ENCODE measurements around the gene CPS1.

Gene CPS1

DNA sequence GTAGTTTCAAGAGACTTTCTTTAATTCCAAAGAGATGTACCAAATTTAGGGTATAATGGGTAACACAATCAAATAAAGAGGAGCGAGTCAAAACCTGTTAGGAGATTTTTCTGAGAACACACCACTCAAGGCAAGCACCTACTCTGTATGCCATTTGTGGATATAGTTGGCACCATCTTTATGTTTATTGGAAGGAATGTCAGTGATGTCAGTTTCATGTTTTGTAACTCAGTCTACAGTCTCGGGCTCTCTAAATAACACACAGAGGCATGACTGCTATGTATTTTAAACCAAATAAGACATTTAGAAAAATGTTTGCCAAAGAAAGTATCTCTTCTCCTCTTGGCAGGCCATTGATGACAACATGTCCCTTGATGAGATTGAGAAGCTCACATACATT, 59.7 kb downstream of the CPS1 start:
- Histone ChIP-seq H3K4me1 (ENCODE audit: control insufficient read depth, low read depth, low read length) (no peaks in the 10 kb centered on the region), H2BK15ac (replicated peaks; ENCODE audit: low read depth) (no peak overlapping the region), H3K23ac (ENCODE audit: low read length) (no peak overlapping the region), H3K36me3 (ENCODE audit: control insufficient read depth, insufficient read depth, low read length) (no peaks in the 10 kb centered on the region), H3K56ac (ENCODE audit: low read length) (no peak overlapping the region), H3K4me3 (ENCODE audit: low read length) (no peak overlapping the region), H3K27ac (ENCODE audit: low read depth, low read length) (no peak overlapping the region), H4K8ac (ENCODE audit: low read depth, low read length) (no peak overlapping the region), H2BK120ac (ENCODE audit: low read depth, low read length) (no peak overlapping the region), H4K5ac (ENCODE audit: low read length) (no peak overlapping the region), H3K4me2 (ENCODE audit: low read length) (no peak overlapping the region), H3K9ac (ENCODE audit: low read length) (no peak overlapping the region), H2BK5ac (ENCODE audit: low read length) (no peak overlapping the region), H2AK5ac (ENCODE audit: low read length) (no peak overlapping the region), H3K79me2 (ENCODE audit: control insufficient read depth, insufficient read depth, low read length) (no peaks in the 10 kb centered on the region), H3K79me1 (ENCODE audit: low read length) (no peaks in the 10 kb centered on the region), H3K4ac (ENCODE audit: low read depth, low read length) (no peak overlapping the region), H3K18ac (ENCODE audit: low read length) (no peak overlapping the region), H3K27me3 (ENCODE audit: insufficient read depth, low read length, poor library complexity) (no peaks in the 10 kb centered on the region)
- no CpG with 5 or more reads among the region's 2 CpGs for WGBS (ENCODE audit: extremely low coverage, insufficient coverage, low lambda C conversion rate)
- DNase-seq: no peak

DNA sequence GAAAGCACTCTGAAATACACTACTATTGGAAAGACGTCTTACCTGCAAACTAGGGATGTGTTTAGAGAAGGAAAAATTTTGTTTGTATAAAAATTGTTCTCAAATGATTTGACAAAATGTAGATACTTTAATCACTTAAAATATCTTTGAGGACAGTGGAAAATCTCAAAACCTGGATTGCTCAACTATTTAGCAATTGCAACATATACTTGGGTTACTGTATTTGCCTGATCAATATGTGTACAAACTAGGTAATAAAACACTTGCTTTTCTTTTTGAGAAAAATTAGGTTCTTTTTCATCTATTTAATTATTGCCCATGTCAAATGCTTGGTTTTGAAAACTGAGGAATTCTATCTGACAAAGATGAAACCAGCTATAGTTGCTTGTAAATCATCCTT, 60.9 kb downstream of the CPS1 start:
- H2BK120ac ChIP-seq (ENCODE audit: low read depth, low read length): no peak overlapping the region
- no peak overlapping the region for H3K23ac ChIP-seq (ENCODE audit: low read length)
- no peak overlapping the region for H3K4ac ChIP-seq (ENCODE audit: low read depth, low read length)
- no peak overlapping the region for H2AK5ac ChIP-seq (ENCODE audit: low read length)
- H3K79me2 ChIP-seq (ENCODE audit: control insufficient read depth, insufficient read depth, low read length): no peaks in the 10 kb centered on the region
- no peak overlapping the region for H3K27ac ChIP-seq (ENCODE audit: low read depth, low read length)
- H4K8ac ChIP-seq (ENCODE audit: low read depth, low read length): no peak overlapping the region
- no peaks in the 10 kb centered on the region for H3K27me3 ChIP-seq (ENCODE audit: insufficient read depth, low read length, poor library complexity)
- H2BK5ac ChIP-seq (ENCODE audit: low read length): no peak overlapping the region
- no peak overlapping the region for H2BK15ac ChIP-seq (replicated peaks; ENCODE audit: low read depth)
- no peaks in the 10 kb centered on the region for H3K36me3 ChIP-seq (ENCODE audit: control insufficient read depth, insufficient read depth, low read length)
- H3K56ac ChIP-seq (ENCODE audit: low read length): no peak overlapping the region
- no peak overlapping the region for H4K5ac ChIP-seq (ENCODE audit: low read length)
- no peak for DNase-seq
- no CpG with 5 or more reads among the region's 1 CpG for WGBS (ENCODE audit: extremely low coverage, insufficient coverage, low lambda C conversion rate)
- no peak overlapping the region for H3K4me3 ChIP-seq (ENCODE audit: low read length)
- no peak overlapping the region for H3K18ac ChIP-seq (ENCODE audit: low read length)
- H3K4me1 ChIP-seq (ENCODE audit: control insufficient read depth, low read depth, low read length): no peaks in the 10 kb centered on the region
- no peak overlapping the region for H3K4me2 ChIP-seq (ENCODE audit: low read length)
- H3K79me1 ChIP-seq (ENCODE audit: low read length): no peaks in the 10 kb centered on the region
- H3K9ac ChIP-seq (ENCODE audit: low read length): no peak overlapping the region

DNA sequence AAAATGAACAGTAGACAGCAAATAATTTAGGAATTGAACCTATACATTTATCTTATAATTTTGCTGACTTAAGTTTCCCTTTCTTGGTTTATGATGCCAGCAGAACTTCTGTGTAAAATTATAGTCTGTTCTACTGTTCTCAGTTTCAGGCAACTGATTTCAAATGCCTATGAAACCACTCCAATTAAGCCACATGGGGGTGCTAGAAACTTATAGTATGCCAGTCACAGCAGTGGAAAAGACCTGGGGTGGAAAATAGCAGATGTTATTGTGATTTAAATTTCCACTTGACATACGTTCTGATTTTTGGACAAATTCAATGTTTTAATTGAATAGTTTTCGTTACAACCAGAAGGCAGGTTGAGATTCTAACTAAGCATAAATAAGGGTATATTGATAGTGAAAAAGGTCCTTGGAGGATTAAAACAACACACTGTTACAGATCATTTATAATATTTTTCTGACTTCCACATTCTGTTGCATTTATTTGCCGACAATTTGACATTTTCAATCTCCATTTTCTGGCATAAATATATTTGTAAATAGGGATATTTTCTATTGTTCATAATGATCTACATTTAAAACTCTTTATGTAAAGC, 61.4 kb downstream of the CPS1 start:
- no peak overlapping the region for H4K5ac ChIP-seq (ENCODE audit: low read length)
- H3K4me3 ChIP-seq (ENCODE audit: low read length): no peak overlapping the region
- no peak overlapping the region for H3K9ac ChIP-seq (ENCODE audit: low read length)
- no peaks in the 10 kb centered on the region for H3K4me1 ChIP-seq (ENCODE audit: control insufficient read depth, low read depth, low read length)
- no peak overlapping the region for H2AK5ac ChIP-seq (ENCODE audit: low read length)
- H3K27me3 ChIP-seq (ENCODE audit: insufficient read depth, low read length, poor library complexity): no peaks in the 10 kb centered on the region
- no peak overlapping the region for H4K8ac ChIP-seq (ENCODE audit: low read depth, low read length)
- H3K23ac ChIP-seq (ENCODE audit: low read length): no peak overlapping the region
- H2BK5ac ChIP-seq (ENCODE audit: low read length): no peak overlapping the region
- no peak overlapping the region for H3K4me2 ChIP-seq (ENCODE audit: low read length)
- no peak overlapping the region for H3K56ac ChIP-seq (ENCODE audit: low read length)
- no peak overlapping the region for H3K4ac ChIP-seq (ENCODE audit: low read depth, low read length)
- H2BK15ac ChIP-seq (replicated peaks; ENCODE audit: low read depth): no peak overlapping the region
- H3K27ac ChIP-seq (ENCODE audit: low read depth, low read length): no peak overlapping the region
- peak; percentile 64 for DNase-seq
- H2BK120ac ChIP-seq (ENCODE audit: low read depth, low read length): no peak overlapping the region
- H3K18ac ChIP-seq (ENCODE audit: low read length): no peak overlapping the region
- no peaks in the 10 kb centered on the region for H3K79me2 ChIP-seq (ENCODE audit: control insufficient read depth, insufficient read depth, low read length)
- H3K36me3 ChIP-seq (ENCODE audit: control insufficient read depth, insufficient read depth, low read length): no peaks in the 10 kb centered on the region
- H3K79me1 ChIP-seq (ENCODE audit: low read length): no peaks in the 10 kb centered on the region
- WGBS (ENCODE audit: extremely low coverage, insufficient coverage, low lambda C conversion rate): no CpG with 5 or more reads among the region's 3 CpGs

DNA sequence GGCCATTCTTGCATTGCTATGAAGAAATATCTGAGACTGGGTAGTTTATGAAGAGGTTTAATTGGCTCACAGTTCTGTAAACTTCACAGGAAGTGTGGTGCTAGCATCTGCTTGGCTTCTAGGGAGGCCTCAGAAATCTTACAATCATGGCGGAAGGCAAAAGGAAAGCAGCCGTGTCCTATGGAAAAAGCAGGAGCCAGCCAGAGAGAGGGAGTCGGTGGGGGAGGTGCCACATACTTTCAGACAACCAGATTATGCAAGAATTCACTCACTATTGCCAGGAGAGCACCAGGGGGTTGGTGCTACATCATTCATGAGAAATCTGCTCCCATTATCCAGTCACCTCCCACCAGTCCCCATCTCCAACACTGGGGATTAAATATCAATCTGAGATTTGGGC, 64.1 kb downstream of the CPS1 start:
- Histone ChIP-seq H3K9ac (ENCODE audit: low read length) (no peak overlapping the region), H2BK5ac (ENCODE audit: low read length) (no peak overlapping the region), H3K36me3 (ENCODE audit: control insufficient read depth, insufficient read depth, low read length) (no peaks in the 10 kb centered on the region), H3K18ac (ENCODE audit: low read length) (no peak overlapping the region), H3K4me3 (ENCODE audit: low read length) (no peak overlapping the region), H3K27me3 (ENCODE audit: insufficient read depth, low read length, poor library complexity) (no peaks in the 10 kb centered on the region), H3K4ac (ENCODE audit: low read depth, low read length) (no peak overlapping the region), H2BK120ac (ENCODE audit: low read depth, low read length) (no peak overlapping the region), H3K27ac (ENCODE audit: low read depth, low read length) (no peak overlapping the region), H4K5ac (ENCODE audit: low read length) (no peak overlapping the region), H3K79me2 (ENCODE audit: control insufficient read depth, insufficient read depth, low read length) (no peaks in the 10 kb centered on the region), H2AK5ac (ENCODE audit: low read length) (no peak overlapping the region), H2BK15ac (replicated peaks; ENCODE audit: low read depth) (no peak overlapping the region), H3K23ac (ENCODE audit: low read length) (no peak overlapping the region), H3K4me1 (ENCODE audit: control insufficient read depth, low read depth, low read length) (no peaks in the 10 kb centered on the region), H3K56ac (ENCODE audit: low read length) (no peak overlapping the region), H4K8ac (ENCODE audit: low read depth, low read length) (no peak overlapping the region), H3K4me2 (ENCODE audit: low read length) (no peak overlapping the region), H3K79me1 (ENCODE audit: low read length) (no peaks in the 10 kb centered on the region)
- no CpG with 5 or more reads among the region's 3 CpGs for WGBS (ENCODE audit: extremely low coverage, insufficient coverage, low lambda C conversion rate)
- DNase-seq: peak; percentile 89

DNA sequence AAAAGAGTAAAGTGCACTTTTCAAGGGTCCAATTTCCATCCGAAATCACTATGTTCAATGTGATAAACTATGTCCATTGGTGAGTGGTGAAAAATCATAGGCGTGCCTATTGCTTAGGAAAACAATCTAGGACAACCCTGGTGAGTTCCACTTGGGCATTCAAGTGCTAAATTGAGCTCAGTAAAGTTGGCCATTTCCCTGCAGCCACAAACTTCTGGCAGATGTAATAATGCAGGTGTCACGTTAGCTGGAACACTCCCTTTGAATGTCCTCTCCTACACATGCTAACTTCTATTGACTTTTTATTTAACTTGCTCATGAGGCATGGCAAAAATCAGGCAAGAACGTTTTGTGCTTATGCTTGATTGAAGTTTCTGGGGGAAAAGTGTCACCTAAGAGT, 67.1 kb downstream of the CPS1 start:
- no peak overlapping the region for H3K4me2 ChIP-seq (ENCODE audit: low read length)
- no peak overlapping the region for H3K4ac ChIP-seq (ENCODE audit: low read depth, low read length)
- no peak overlapping the region for H4K5ac ChIP-seq (ENCODE audit: low read length)
- no peak overlapping the region for H3K27ac ChIP-seq (ENCODE audit: low read depth, low read length)
- WGBS (ENCODE audit: extremely low coverage, insufficient coverage, low lambda C conversion rate): no CpG with 5 or more reads among the region's 4 CpGs
- no peaks in the 10 kb centered on the region for H3K27me3 ChIP-seq (ENCODE audit: insufficient read depth, low read length, poor library complexity)
- no peaks in the 10 kb centered on the region for H3K79me2 ChIP-seq (ENCODE audit: control insufficient read depth, insufficient read depth, low read length)
- H2AK5ac ChIP-seq (ENCODE audit: low read length): no peak overlapping the region
- H3K4me1 ChIP-seq (ENCODE audit: control insufficient read depth, low read depth, low read length): no peaks in the 10 kb centered on the region
- no peak overlapping the region for H2BK15ac ChIP-seq (replicated peaks; ENCODE audit: low read depth)
- H3K79me1 ChIP-seq (ENCODE audit: low read length): no peaks in the 10 kb centered on the region
- H3K23ac ChIP-seq (ENCODE audit: low read length): no peak overlapping the region
- H2BK5ac ChIP-seq (ENCODE audit: low read length): no peak overlapping the region
- no peak for DNase-seq
- H4K8ac ChIP-seq (ENCODE audit: low read depth, low read length): no peak overlapping the region
- no peak overlapping the region for H3K4me3 ChIP-seq (ENCODE audit: low read length)
- no peak overlapping the region for H3K56ac ChIP-seq (ENCODE audit: low read length)
- no peak overlapping the region for H2BK120ac ChIP-seq (ENCODE audit: low read depth, low read length)
- H3K18ac ChIP-seq (ENCODE audit: low read length): no peak overlapping the region
- no peaks in the 10 kb centered on the region for H3K36me3 ChIP-seq (ENCODE audit: control insufficient read depth, insufficient read depth, low read length)
- H3K9ac ChIP-seq (ENCODE audit: low read length): no peak overlapping the region

DNA sequence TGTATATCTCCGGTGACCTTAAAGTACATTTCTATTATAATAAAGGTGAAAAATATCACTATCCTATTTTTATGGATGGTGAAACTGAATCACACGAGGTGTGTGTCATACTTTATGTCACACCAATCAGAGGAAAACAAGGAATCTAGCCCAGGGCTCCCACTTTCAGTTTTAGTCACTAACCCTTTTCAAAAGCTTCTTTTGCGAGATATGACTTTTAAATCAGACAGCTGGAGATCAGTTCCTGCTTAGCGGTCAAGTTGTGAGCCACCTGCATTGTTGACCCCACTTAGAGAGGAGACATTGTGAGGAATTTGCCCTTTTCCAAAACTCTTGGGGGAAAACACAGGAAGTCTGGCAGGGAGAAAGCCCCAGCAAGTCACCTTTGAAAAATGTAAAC, 70.5 kb downstream of the CPS1 start:
- H2BK5ac ChIP-seq (ENCODE audit: low read length): no peak overlapping the region
- H3K23ac ChIP-seq (ENCODE audit: low read length): no peak overlapping the region
- H3K18ac ChIP-seq (ENCODE audit: low read length): no peak overlapping the region
- H3K79me2 ChIP-seq (ENCODE audit: control insufficient read depth, insufficient read depth, low read length): no peaks in the 10 kb centered on the region
- H3K4me1 ChIP-seq (ENCODE audit: control insufficient read depth, low read depth, low read length): no peaks in the 10 kb centered on the region
- no peak overlapping the region for H2BK15ac ChIP-seq (replicated peaks; ENCODE audit: low read depth)
- no CpG with 5 or more reads among the region's 4 CpGs for WGBS (ENCODE audit: extremely low coverage, insufficient coverage, low lambda C conversion rate)
- no peak overlapping the region for H3K4ac ChIP-seq (ENCODE audit: low read depth, low read length)
- no peak overlapping the region for H3K4me3 ChIP-seq (ENCODE audit: low read length)
- H3K4me2 ChIP-seq (ENCODE audit: low read length): no peak overlapping the region
- H4K5ac ChIP-seq (ENCODE audit: low read length): no peak overlapping the region
- H2BK120ac ChIP-seq (ENCODE audit: low read depth, low read length): no peak overlapping the region
- no peaks in the 10 kb centered on the region for H3K27me3 ChIP-seq (ENCODE audit: insufficient read depth, low read length, poor library complexity)
- no peak overlapping the region for H3K27ac ChIP-seq (ENCODE audit: low read depth, low read length)
- no peak overlapping the region for H4K8ac ChIP-seq (ENCODE audit: low read depth, low read length)
- peak; percentile 33 for DNase-seq
- H3K9ac ChIP-seq (ENCODE audit: low read length): no peak overlapping the region
- H3K56ac ChIP-seq (ENCODE audit: low read length): no peak overlapping the region
- no peaks in the 10 kb centered on the region for H3K36me3 ChIP-seq (ENCODE audit: control insufficient read depth, insufficient read depth, low read length)
- no peak overlapping the region for H2AK5ac ChIP-seq (ENCODE audit: low read length)
- H3K79me1 ChIP-seq (ENCODE audit: low read length): no peaks in the 10 kb centered on the region
